ENCODE data around the gene FCMR. TPM values are rescaled to one million over a fixed set of nuclear protein-coding genes. Genes with fewer than 3 reads are reported as not detected.
A peak's percentile ranks its signal among the peaks of the same experiment; 100 is the strongest.

FCMR gene
- total RNA-seq, 4 donors from 2014 or later = 0.88 to 4.2 (median 1.00) TPM; not detected in 1

DNA sequence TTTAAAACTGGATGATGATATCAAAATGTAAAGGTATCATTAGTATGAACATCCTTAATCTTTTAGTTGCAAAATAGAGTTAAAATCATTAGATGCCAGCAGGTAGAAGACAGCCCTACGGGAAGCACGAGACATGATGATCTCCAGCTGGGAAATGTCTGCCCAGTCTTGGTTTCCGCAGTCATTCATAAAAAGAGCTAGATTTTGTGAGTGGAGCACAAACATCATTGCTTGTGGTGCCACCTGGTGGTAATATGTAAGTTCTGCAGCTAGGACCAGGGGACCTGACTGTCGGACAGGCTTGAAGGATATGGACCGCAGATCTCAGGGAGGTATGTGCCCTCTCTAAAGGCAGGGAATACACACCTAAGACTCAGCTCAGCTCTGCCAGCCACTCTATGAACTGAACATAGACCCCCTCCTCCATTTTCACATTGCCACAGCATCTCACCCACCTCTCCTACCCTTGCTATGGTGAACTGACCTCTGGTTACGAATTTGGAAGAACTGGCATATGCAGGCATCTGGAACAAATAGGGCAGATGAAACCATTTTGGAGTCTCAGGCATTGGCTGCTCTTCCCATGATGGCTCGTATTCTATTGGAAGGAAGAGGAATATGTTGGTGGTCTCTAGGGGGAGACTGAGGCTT lies 9.2 kb downstream of the FCMR start:
- intact Hi-C loops (cut with DNase I) = loop anchor here (5.0 kb wide), 1 partner anchor 175 kb away; no protein-coding TSS in a partner anchor
- peaks cover 0 to 26% (median 0%) of the 10 kb centered on the region in 4 donors for H3K27me3 ChIP-seq
- no peak for TF ChIP-seq POLR2A (IDR thresholded peaks at IDR 0.05)
- TF ChIP-seq, protein P1, sequence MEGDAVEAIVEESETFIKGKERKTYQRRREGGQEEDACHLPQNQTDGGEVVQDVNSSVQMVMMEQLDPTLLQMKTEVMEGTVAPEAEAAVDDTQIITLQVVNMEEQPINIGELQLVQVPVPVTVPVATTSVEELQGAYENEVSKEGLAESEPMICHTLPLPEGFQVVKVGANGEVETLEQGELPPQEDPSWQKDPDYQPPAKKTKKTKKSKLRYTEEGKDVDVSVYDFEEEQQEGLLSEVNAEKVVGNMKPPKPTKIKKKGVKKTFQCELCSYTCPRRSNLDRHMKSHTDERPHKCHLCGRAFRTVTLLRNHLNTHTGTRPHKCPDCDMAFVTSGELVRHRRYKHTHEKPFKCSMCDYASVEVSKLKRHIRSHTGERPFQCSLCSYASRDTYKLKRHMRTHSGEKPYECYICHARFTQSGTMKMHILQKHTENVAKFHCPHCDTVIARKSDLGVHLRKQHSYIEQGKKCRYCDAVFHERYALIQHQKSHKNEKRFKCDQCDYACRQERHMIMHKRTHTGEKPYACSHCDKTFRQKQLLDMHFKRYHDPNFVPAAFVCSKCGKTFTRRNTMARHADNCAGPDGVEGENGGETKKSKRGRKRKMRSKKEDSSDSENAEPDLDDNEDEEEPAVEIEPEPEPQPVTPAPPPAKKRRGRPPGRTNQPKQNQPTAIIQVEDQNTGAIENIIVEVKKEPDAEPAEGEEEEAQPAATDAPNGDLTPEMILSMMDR (IDR thresholded peaks at IDR 0.05) = peak; percentile 84 to 93 (median 90)
- no peaks in the 10 kb centered on the region for H3K9me3 ChIP-seq
- no peak overlapping the region for H3K27ac ChIP-seq
- H3K4me1 ChIP-seq = peaks cover 11 to 36% (median 12%) of the 10 kb centered on the region in 3 donors
- WGBS, 2 donors = 18 to 22% methylated on average over 7 of the region's 7 CpGs
- no peak overlapping the region for H3K4me3 ChIP-seq
- peak; percentile 13 for DNase-seq
- no peaks in the 10 kb centered on the region for H3K36me3 ChIP-seq

DNA sequence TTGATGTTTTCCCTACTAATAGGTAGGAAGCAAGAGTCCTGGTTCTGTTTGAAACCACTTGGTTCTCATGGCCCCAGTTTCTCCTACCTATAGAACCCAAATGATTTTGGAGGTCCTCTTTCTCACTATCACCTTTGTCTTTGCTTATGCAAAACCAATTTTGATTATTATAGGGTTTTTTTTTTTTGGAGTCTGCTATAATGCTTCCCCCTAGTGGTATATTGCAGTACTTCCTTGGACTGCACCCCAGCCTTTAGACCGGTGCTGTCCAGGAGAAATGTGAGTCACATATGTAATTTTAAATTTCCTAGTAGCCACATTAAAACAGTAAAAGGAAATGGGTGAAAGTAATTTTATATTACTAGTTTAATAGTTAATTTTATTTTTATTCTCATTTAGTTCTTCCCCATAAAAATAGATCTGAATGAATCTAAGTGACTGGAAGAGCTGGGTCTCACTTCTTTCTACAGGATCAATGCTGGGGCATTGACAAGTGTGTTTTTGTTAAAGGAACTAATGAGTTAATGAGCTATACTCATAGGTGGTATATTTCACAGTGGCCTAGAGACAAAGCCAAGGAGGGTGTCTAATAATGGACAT lies 10.6 kb downstream of the FCMR start:
- intact Hi-C loops (cut with DNase I) = loop anchor here (5.0 kb wide), 1 partner anchor 174 kb away; no protein-coding TSS in a partner anchor
- H3K27me3 ChIP-seq = peaks cover 0 to 26% (median 0%) of the 10 kb centered on the region in 4 donors
- no peaks in the 10 kb centered on the region for H3K9me3 ChIP-seq
- no peak overlapping the region for H3K27ac ChIP-seq
- H3K36me3 ChIP-seq = no peaks in the 10 kb centered on the region
- TF ChIP-seq POLR2A (IDR thresholded peaks at IDR 0.05) = no peak
- TF ChIP-seq, protein P1 (IDR thresholded peaks at IDR 0.05) = peak; percentile 81 to 95 (median 90)
- DNase-seq = no peak
- WGBS, 2 donors = 0 to 6% methylated on average over 1 of the region's 1 CpG
- H3K4me3 ChIP-seq = no peak overlapping the region
- H3K4me1 ChIP-seq = peaks cover 11 to 36% (median 12%) of the 10 kb centered on the region in 3 donors

DNA sequence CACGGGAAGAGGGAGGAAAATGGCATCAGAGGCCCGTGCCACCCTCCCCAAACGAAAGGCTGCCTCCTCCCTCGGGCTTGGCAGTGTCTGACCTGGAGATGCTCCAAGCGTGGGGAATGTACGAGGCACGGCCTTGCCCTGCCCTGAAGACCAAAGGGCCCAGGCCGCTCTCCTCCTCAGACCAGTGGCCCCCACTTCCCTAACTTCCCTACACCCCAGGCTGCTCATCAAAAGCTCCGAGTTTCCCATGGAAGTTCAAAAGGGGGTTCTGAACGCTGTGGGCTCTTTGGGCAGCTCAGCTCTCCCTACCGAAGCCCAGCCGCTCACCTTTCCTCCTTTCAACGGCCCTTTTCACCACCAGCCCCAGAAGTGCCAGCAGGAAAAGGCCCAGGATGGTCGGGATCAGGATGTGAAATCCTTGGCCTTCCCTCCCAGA lies 11.8 kb downstream of the FCMR start:
- Histone ChIP-seq H3K36me3 (no peaks in the 10 kb centered on the region), H3K27ac (peak overlapping the region; percentile 62 to 87 (median 75)), H3K9me3 (no peaks in the 10 kb centered on the region), H3K4me3 (peak overlapping the region; percentile 36 to 74 (median 51)), H3K27me3 (peaks cover 0 to 26% (median 0%) of the 10 kb centered on the region in 4 donors), H3K4me1 (peaks cover 11 to 36% (median 12%) of the 10 kb centered on the region in 3 donors)
- TF ChIP-seq POLR2A (IDR thresholded peaks at IDR 0.05) = no peak
- TF ChIP-seq, protein P1 (IDR thresholded peaks at IDR 0.05) = no peak
- intact Hi-C loops (cut with DNase I) = loop anchor here (5.0 kb wide), 1 partner anchor 173 kb away; no protein-coding TSS in a partner anchor
- DNase-seq = no peak
- WGBS, 2 donors = 38 to 40% methylated on average over 1 to 10 of the region's 14 CpGs

DNA sequence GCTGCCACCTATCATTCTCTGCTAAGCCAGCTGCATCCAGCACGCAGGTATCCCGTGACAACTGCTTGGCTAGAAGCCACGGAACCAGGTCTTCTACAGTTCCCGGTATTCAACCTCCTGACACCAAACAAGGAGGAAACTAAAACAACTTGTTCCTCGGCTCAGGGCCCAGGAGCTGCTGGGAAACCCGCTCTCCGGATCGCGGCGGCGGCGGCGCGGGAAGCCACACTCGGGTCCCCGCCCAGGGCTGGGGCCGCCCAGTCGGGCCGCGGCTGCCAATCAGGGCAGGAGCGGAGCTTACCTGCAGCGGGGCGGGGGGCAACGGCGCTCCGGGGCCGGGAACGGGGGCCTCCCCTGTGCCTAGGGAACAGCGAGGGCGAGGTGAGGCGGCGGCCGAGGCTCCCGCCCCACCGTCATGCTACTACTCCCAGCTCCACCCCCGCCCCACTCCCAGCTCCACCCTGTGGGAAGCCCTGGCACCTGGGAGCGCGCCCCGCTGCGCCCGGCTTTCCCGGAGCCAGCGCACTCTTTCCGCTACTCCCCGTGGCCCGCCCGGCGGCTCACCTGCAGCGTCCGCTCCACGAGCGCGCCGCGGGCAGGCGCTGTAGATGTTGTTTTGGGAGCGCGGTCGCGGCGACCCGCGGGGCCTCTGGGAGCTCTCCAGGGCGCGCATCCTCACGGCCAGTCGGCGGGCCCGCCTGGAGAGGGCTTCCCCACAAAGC lies 12.4 kb downstream of the FCMR start:
- H3K27ac ChIP-seq = peak overlapping the region; percentile 62 to 87 (median 75)
- H3K9me3 ChIP-seq = no peaks in the 10 kb centered on the region
- intact Hi-C loops (cut with DNase I) = no loop called here
- peaks cover 11 to 36% (median 12%) of the 10 kb centered on the region in 3 donors for H3K4me1 ChIP-seq
- H3K4me3 ChIP-seq = peak overlapping the region; percentile 36 to 74 (median 51)
- H3K27me3 ChIP-seq = peaks cover 0 to 26% (median 0%) of the 10 kb centered on the region in 4 donors
- WGBS, 2 donors = 0 to 2% methylated on average over 2 to 24 of the region's 69 CpGs
- no peak for DNase-seq
- no peaks in the 10 kb centered on the region for H3K36me3 ChIP-seq
- no peak for TF ChIP-seq POLR2A (IDR thresholded peaks at IDR 0.05)
- TF ChIP-seq, protein P1 (IDR thresholded peaks at IDR 0.05) = no peak
